GM18520 (cell line): ENCODE measurements around the gene RPL22L1.
"Not testable (repeated sequence)": the region's sequence is repeated elsewhere in the genome, so short reads cannot be mapped to it uniquely, and the experiment has no call there.

Experiments used
- ATAC-seq: cut with Tn5 transposase; IDR thresholded peaks from one replicate; pipeline ENCODE4 v1.9.1; 2021; ENCODE audit not compliant: unreplicated experiment

Gene RPL22L1

DNA sequence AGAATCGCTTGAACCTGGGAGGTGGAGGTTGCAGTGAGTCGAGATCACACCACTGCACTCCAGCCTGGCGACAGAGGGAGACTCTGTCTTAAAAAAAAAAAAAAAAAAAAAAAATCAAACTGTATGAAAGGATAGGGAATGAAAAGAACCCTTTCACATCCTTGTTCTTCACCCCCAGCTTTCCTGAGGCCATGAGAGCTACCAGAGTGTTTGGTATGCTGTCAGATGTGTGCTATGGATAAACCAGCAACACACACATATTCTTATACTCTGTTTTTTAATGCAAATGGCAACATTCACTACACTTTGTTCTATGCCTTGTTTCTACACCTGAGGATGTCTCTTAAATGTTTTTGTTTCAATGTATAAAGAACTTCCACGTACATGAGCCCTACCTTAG lies 33.5 kb downstream of the RPL22L1 start:
- no peak for ATAC-seq

DNA sequence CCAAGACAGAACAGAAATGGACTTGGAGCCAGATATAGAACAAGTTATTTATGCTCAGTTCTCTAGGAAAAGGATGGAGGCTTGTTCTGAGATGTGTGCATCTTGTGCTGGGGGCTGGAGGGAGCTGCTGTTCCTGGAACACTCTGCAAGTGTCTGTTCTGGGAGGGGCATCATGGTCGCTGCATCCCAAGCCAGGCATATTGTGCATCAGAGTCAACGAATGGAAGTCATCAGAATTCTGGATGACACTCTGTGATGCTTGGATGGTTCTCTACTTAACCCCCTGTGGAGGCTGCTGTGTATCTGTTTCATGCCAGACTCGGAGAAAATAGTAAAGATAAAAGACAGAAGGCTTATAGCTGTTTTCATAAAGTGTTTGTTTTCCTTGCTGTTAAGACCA lies 34.7 kb downstream of the RPL22L1 start:
- ATAC-seq, result no peak

DNA sequence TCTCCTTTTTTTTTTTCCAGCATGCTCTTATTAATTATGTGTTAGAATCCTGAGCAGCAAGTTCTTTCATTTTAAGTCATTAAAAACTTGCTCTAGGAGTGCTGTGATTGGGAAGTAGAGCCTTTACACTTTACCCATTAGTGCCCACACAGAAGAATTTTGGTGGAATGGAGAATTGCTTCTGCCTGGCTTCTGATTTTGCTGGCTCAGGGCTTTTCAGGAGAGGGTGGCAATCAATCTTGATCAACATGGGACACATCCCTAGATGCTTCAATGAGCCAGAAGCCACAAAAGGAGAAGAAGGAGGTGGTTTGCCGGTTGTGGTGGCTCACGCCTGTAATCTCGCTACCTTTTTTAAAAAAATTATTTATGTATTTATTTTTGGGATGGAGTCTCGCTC lies 39.4 kb downstream of the RPL22L1 start:
- ATAC-seq, result no peak

DNA sequence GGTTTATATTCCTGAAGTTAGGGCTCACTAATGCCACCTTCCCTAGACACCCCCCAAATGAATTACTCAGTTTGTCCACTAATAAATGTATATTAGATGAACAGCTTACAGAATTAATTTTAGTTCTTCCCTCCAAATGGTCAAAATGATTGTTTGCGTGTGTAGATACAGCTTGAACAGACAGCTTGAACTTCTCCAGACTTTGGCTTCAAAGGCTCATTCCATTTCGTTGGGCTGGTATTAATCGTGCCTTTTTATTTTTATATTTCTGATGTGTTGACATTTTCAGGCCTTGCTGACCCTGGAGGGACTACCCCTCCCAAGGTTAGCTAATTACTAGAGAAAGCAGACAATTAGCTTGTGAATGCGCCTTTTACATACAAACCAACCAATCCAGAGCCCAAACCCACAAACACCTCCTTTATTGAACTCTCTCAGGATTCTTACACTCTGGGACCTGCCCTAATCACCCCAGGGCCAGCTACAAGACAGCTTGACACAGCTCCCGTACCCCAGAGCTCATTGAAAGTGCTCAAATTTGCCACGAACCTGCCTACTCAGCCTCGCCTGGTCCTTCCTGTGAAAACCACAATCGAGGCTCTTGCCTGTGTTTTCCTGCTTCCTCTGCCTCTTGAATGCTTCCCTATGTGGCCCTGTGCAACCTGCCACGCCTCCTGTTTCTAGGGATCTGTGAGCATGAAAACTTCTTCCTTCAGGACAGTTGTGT lies 40.3 kb downstream of the RPL22L1 start:
- no peak for ATAC-seq

DNA sequence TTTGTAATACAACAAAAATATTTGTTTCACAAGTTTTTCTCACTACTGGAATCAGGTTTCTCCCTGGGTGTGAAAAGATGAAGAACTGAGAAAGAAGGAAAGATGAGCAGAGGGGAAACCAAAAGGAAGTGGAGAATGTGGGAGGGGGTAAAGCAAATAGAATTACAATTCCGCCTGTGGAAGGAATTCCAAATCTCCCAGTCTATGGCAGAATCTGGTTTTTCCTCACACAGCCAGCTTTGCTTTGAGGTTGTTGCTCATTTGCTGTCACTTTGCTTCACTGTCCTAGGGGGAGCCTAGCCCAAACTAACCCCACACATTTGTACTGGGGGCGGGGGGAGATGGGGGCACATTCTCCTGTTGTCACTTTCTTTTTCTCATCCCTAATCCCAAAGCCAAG lies 43.9 kb downstream of the RPL22L1 start:
- no peak for ATAC-seq

DNA sequence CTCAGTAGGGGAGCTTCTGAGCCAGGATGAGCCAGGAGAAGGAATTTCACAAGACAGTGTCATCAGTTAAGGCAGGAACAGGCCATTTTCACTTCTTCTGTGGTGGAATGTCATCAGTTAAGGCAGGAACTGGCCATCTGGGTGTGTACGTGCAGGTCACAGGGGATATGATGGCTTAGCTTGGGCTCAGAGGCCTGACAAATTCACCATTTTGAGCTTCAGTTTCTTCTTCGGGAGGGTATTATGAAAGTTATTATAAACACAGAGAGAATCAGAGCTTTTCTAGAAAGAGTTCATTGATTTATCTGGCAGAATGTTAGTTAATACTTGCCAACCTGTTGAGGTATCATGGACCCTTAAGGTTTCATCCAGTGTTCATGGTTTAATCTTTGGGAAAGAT lies 46.4 kb downstream of the RPL22L1 start:
- not testable (repeated sequence) for ATAC-seq

DNA sequence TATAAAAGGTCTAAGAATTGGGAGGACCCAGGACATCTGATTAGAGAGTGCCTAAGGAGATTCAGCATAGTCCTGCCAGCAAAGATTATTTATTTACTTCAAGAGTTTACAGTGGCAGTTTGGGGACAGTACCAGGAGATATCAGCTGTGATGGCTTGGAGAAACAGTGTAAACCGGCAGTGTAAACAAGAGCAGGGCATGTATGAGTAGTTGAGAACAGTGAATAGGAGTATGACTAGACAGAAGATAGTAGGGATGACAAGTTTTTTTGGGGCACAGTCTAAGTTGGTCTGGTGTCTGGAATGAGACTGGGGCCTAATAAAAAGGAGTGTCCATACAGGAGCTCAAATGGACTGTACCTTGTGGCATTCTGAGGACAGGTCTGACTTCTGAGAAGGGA lies 51.7 kb downstream of the RPL22L1 start:
- ATAC-seq, result not testable (repeated sequence)

DNA sequence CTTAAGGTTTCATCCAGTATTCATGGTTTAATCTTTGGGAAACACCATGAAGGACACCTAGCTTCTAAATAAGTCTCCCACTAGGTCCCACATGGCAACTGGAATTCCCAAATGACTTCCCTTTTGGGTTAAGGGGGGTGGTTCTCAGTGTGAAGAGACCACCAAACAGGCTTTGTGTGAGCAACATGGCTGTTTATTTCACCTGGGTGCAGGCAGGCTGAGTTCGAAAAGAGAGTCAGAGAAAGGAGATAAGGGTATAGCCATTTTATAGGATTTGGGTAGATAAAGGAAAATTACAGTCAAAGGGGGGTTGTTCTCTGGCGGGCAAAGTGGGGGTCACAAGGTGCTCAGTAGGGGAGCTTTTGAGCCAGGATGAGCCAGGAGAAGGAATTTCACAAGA lies 52.5 kb downstream of the RPL22L1 start:
- not testable (repeated sequence) for ATAC-seq

DNA sequence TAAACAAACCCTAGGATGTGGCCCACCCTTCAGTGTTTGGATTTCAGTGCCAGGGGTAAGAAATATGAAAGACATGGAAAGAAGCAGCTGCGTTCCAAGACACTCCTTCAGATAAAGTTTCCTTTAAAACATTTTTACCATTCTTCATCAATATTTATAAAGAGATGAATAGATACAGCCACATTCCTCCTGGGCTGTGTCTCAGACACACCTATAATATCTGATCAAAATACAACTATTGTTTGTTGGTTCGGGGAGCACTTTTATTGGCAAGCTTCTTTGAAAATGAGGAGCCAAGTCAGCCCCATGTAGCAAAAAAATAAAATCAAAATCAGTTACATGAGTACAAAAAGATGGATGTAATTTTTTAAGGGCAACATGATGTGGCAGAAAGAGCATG lies 53.2 kb downstream of the RPL22L1 start:
- ATAC-seq, result no peak

DNA sequence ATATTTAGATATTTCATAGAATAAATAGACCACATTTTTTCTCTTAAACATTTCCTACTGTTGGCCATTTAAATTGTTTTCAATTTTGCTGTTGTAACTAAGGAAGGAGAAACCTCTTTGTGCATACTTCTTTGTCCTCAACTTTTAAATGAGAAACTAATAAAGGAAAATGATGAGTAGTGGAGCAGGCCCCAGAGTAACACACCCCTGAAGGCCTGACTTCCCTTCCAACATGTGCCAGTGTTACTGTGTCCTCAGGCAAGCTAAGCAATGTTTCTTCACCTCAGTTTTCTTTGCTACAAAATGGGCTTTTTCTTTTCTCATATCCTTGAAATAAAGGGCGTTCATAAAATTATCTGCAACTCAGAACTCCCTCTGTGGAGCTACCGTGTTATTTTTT lies 53.7 kb downstream of the RPL22L1 start:
- ATAC-seq, result no peak

DNA sequence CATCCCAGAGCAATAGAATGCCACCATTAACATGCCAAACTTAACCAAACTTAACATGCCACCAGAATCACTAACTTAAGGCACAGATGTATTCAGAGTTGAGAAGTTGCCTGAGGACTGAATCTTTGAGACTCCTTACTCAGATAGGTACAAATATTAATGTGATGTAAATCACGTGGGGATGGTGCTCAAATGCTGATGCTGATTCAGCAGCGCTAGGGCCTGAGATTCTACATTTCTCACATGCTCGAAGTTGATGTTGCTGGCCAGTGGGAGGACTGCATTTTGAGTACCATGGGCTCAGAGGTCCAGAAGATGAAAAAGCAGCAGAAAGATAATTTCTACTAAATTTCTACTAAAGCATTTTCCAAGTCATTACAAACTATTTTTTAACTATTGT lies 54.1 kb downstream of the RPL22L1 start:
- no peak for ATAC-seq

DNA sequence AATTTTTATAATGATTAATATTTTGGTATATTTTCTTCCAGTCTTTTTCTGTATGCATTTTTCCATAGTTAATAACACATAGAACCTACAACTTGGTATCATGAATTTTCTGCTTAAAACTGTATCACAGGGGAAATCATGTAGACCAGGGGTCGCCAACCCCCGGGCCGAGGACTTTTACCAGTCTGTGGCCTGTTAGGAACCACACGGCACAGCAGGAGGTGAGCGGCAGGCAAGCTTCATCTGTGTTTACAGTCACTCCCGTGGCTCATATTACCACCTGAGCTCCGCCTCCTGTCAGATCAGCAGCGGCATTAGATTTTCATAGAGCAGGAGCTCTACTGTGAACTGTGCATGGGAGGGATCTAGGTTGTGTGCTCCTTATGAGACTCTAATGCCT lies 54.7 kb downstream of the RPL22L1 start:
- no peak for ATAC-seq
